H1 (cell line): Measurements from ENCODE around the gene FRMD4A. TPM values are rescaled to one million over a fixed set of nuclear protein-coding genes. Genes with fewer than 3 reads are reported as not detected.
"Not testable (repeated sequence)": the region's sequence is repeated elsewhere in the genome, so short reads cannot be mapped to it uniquely, and the experiment has no call there.

Source experiments
- CTCF ChIA-PET: fragments of 300-600 bp; sonication (Branson Sonifier 250); formaldehyde crosslinking; loops from one replicate; lab custom pipeline; 2021; ENCODE audit not compliant: partially characterized antibody; lab: Charles Lee
- POLR2A ChIA-PET: fragments of 300-600 bp; sonication (Branson Sonifier 250); formaldehyde crosslinking; loops from one replicate; lab custom pipeline; 2021; ENCODE audit warnings: inconsistent platforms; ENCODE audit not compliant: partially characterized antibody; lab: Charles Lee
- DNase-seq, 2 experiments: peaks; one replicate each; pipeline versions ENCODE4 v3.0.0 to v3.0.0-alpha.2; 2010 to 2022; ENCODE audit warnings: low spot score in 2 of 2, low read depth in 1 of 2, mixed read lengths in 1 of 2
- FAIRE-seq: peaks from 2 replicates; lab custom pipeline; 2011; peaks lifted over from hg19 to GRCh38; lab: Jason Lieb, UNC
- H2AFZ ChIP-seq: 2 replicates; pipeline ENCODE4 v1.8.1; 2012; ENCODE audit warnings: low read length, inconsistent platforms
- H2AK5ac ChIP-seq: 2 replicates; pipeline ENCODE4 v1.6.1; 2013; ENCODE audit warnings: low read depth, low read length
- H2BK120ac ChIP-seq: replicated peaks from 2 replicates; pipeline ENCODE3; 2013; ENCODE audit warnings: low read depth, low read length, inconsistent platforms
- H2BK12ac ChIP-seq: 2 replicates; pipeline ENCODE4 v1.6.1; 2013; ENCODE audit warnings: low read depth, low read length
- H2BK15ac ChIP-seq: 2 replicates; pipeline ENCODE4 v1.6.1; 2013; ENCODE audit warnings: low read length
- H2BK20ac ChIP-seq: 2 replicates; pipeline ENCODE4 v1.6.1; 2013; ENCODE audit warnings: low read length
- H2BK5ac ChIP-seq: 2 replicates; pipeline ENCODE4 v1.6.1; 2013; ENCODE audit warnings: low read depth, low read length
- H3K14ac ChIP-seq: 2 replicates; pipeline ENCODE4 v1.6.1; 2013; ENCODE audit warnings: inconsistent platforms; ENCODE audit not compliant: insufficient read length
- H3K18ac ChIP-seq: 2 replicates; pipeline ENCODE4 v1.6.1; 2013; ENCODE audit warnings: low read length; ENCODE audit errors: extremely low read depth
- H3K23ac ChIP-seq: 2 replicates; pipeline ENCODE4 v1.6.1; 2013; ENCODE audit warnings: inconsistent platforms; ENCODE audit not compliant: insufficient read length
- H3K23me2 ChIP-seq: 2 replicates; pipeline ENCODE4 v1.6.1; 2013; ENCODE audit warnings: low read depth, low read length
- H3K27ac ChIP-seq: 2 replicates; pipeline ENCODE4 v1.6.1; 2011; ENCODE audit warnings: low read depth, low read length, inconsistent platforms
- H3K27me3 ChIP-seq, 4 experiments: replicated peaks in 1 of 4; 1 replicate in 1 of 4; 2 replicates in 3 of 4; pipeline versions ENCODE4 v1.6.1 to v1.8.1; 2011 to 2013; ENCODE audit warnings: low read length in 3 of 4, mild to moderate bottlenecking in 3 of 4, inconsistent platforms in 2 of 4, mixed read lengths in 2 of 4, moderate library complexity in 1 of 4; ENCODE audit not compliant: control insufficient read depth in 3 of 4, insufficient read depth in 3 of 4; ENCODE audit errors: extremely low read depth in 1 of 4
- H3K36me3 ChIP-seq, 4 experiments: 2 replicates each; pipeline versions ENCODE4 v1.6.1 to v1.8.1; 2011 to 2013; ENCODE audit warnings: mild to moderate bottlenecking in 4 of 4, low read length in 3 of 4, moderate library complexity in 2 of 4, control low read depth in 1 of 4, inconsistent platforms in 1 of 4; ENCODE audit not compliant: insufficient read depth in 4 of 4, control insufficient read depth in 2 of 4
- H3K4ac ChIP-seq: replicated peaks from 2 replicates; pipeline ENCODE3; 2013; ENCODE audit warnings: low read length, low read depth, mixed read lengths, inconsistent platforms; ENCODE audit not compliant: insufficient read length
- H3K4me1 ChIP-seq, 4 experiments: replicated peaks in 1 of 4; 1 replicate in 1 of 4; 2 replicates in 3 of 4; pipeline versions ENCODE4 v1.6.1 to v1.8.1; 2011 to 2013; ENCODE audit warnings: low read length in 3 of 4, inconsistent platforms in 2 of 4, mixed read lengths in 1 of 4; ENCODE audit not compliant: insufficient read depth in 4 of 4, control insufficient read depth in 3 of 4
- H3K4me2 ChIP-seq, 2 experiments: 2 replicates each; pipeline versions ENCODE4 v1.6.1 to v1.8.1; 2011 to 2013; ENCODE audit warnings: low read depth in 2 of 2, low read length in 2 of 2, control low read depth in 1 of 2, inconsistent platforms in 1 of 2, mild to moderate bottlenecking in 1 of 2; ENCODE audit not compliant: insufficient read depth in 1 of 2
- H3K4me3 ChIP-seq, 4 experiments: fragments of 200-600, 300-600 bp in 1 of 4; sonication (generic), shearing (Covaris generic), sonication (Bioruptor Twin) in 1 of 4; 2 replicates each; pipeline versions ENCODE4 v1.5.1 to v1.8.1; 2011 to 2016; ENCODE audit warnings: low read length in 4 of 4, low read depth in 3 of 4, control low read depth in 2 of 4, inconsistent platforms in 2 of 4, mild to moderate bottlenecking in 2 of 4, mixed read lengths in 1 of 4, moderate library complexity in 1 of 4; ENCODE audit not compliant: insufficient read depth in 2 of 4; ENCODE audit errors: extremely low read depth in 1 of 4
- H3K56ac ChIP-seq: replicated peaks from 2 replicates; pipeline ENCODE3; 2013; ENCODE audit warnings: low read depth, mild to moderate bottlenecking, mixed read lengths, low read length, inconsistent platforms; ENCODE audit not compliant: insufficient read length
- H3K79me1 ChIP-seq: 2 replicates; pipeline ENCODE4 v1.6.1; 2013; ENCODE audit warnings: low read depth, low read length, control low read depth
- H3K79me2 ChIP-seq, 2 experiments: 2 replicates each; pipeline versions ENCODE4 v1.6.1 to v1.8.1; 2012 to 2013; ENCODE audit warnings: low read length in 2 of 2, mild to moderate bottlenecking in 2 of 2, inconsistent platforms in 1 of 2; ENCODE audit not compliant: insufficient read depth in 2 of 2, control insufficient read depth in 1 of 2
- H3K9ac ChIP-seq, 4 experiments: replicated peaks in 1 of 4; 1 replicate in 1 of 4; 2 replicates in 3 of 4; pipeline versions ENCODE4 v1.6.1 to v1.8.1; 2011 to 2013; ENCODE audit warnings: low read depth in 3 of 4, low read length in 3 of 4, control low read depth in 2 of 4, mild to moderate bottlenecking in 2 of 4, moderate library complexity in 2 of 4, inconsistent platforms in 1 of 4; ENCODE audit errors: extremely low read depth in 1 of 4
- H3K9me3 ChIP-seq, 2 experiments: 2 replicates each; pipeline versions ENCODE4 v1.6.1 to v1.8.1; 2012 to 2013; ENCODE audit warnings: mild to moderate bottlenecking in 2 of 2, moderate library complexity in 2 of 2, control low read depth in 1 of 2, inconsistent platforms in 1 of 2, low read depth in 1 of 2, low read length in 1 of 2, mixed read lengths in 1 of 2; ENCODE audit not compliant: insufficient read depth in 2 of 2
- H4K20me1 ChIP-seq, 2 experiments: replicated peaks in 1 of 2; 2 replicates each; pipeline versions ENCODE3 to v1.8.1; 2011 to 2013; ENCODE audit warnings: inconsistent platforms in 2 of 2, low read length in 2 of 2, mild to moderate bottlenecking in 1 of 2; ENCODE audit not compliant: insufficient read depth in 2 of 2, control insufficient read depth in 1 of 2
- H4K5ac ChIP-seq: 2 replicates; pipeline ENCODE4 v1.6.1; 2013; ENCODE audit warnings: low read length, low read depth, mixed read lengths, inconsistent platforms; ENCODE audit not compliant: insufficient read length
- H4K8ac ChIP-seq: 2 replicates; pipeline ENCODE4 v1.8.0; 2013; ENCODE audit warnings: mild to moderate bottlenecking, moderate library complexity, low read length, inconsistent platforms; ENCODE audit not compliant: insufficient read depth; ENCODE audit errors: extremely low read depth
- H4K91ac ChIP-seq: replicated peaks from 2 replicates; pipeline ENCODE3; 2013; ENCODE audit warnings: low read length, mixed read lengths, inconsistent platforms; ENCODE audit not compliant: insufficient read length
- WGBS, 2 experiments: shearing (Covaris generic) in 1 of 2; methylation state at CpG; one replicate each; pipeline versions ENCODE4 v1.1.6 to v1.1.7; 2013 to 2015; ENCODE audit warnings: low lambda C conversion rate in 2 of 2, mixed read lengths in 2 of 2, inconsistent platforms in 1 of 2, low coverage in 1 of 2, missing lambda C conversion rate in 1 of 2; ENCODE audit not compliant: insufficient replicate concordance in 2 of 2, insufficient coverage in 1 of 2, insufficient read length in 1 of 2; ENCODE audit errors: extremely low coverage in 1 of 2, missing lambda C conversion rate in 1 of 2; 5-methylcytosine and 5-hydroxymethylcytosine counted together
- polyA plus RNA-seq, 7 experiments: library from polyadenylated mRNA; depleted of rRNA in 3 of 7; stranded (reverse) in 5 of 7; unstranded in 2 of 7; fragments of >200 nt in 5 of 7; fragments of 200-250 nt in 2 of 7; gene quantifications; 1 replicate in 5 of 7; 2 replicates in 1 of 7; 4 replicates in 1 of 7; pipeline versions ENCODE4 v1.2.1 to v1.2.3, GENCODE V29; 2011 to 2013; ENCODE audit warnings: missing spikeins in 2 of 7, mixed read lengths in 2 of 7
- total RNA-seq: library from RNA; stranded (reverse); fragmentation: NEBNext Ultra II Directional; extraction: Animal tissue kit (Norgen Biotek cat#: 25700); gene quantifications from 2 replicates; pipeline ENCODE4 v1.2.1, GENCODE V29; 2021

Gene FRMD4A
- total and polyA plus RNA-seq, 2 of the 8 experiments (the other 6 are each of a cell fraction or from before 2014, with no cell fraction given) = 38.6 to 39.6 TPM

- FAIRE-seq, H2BK120ac ChIP-seq, H3K79me2 ChIP-seq, H3K9ac ChIP-seq, H4K91ac ChIP-seq, H2BK12ac ChIP-seq, H3K4ac ChIP-seq, H2AFZ ChIP-seq, CTCF ChIA-PET, DNase-seq, H3K4me3 ChIP-seq, H3K23ac ChIP-seq, H3K27me3 ChIP-seq, H3K56ac ChIP-seq, H3K18ac ChIP-seq, H3K4me2 ChIP-seq, H3K4me1 ChIP-seq, H2AK5ac ChIP-seq, H3K27ac ChIP-seq, H3K9me3 ChIP-seq, H2BK20ac ChIP-seq, H3K79me1 ChIP-seq, H2BK5ac ChIP-seq, H3K23me2 ChIP-seq, H3K36me3 ChIP-seq, H4K8ac ChIP-seq, H3K14ac ChIP-seq, H4K5ac ChIP-seq, H4K20me1 ChIP-seq, H2BK15ac ChIP-seq: not testable (repeated sequence)
- 68% methylated on average over 5 of the region's 5 CpGs; no CpG with 5 or more reads in 1 of the 2 experiments for WGBS, 2 experiments
- POLR2A ChIA-PET = interaction anchor here (1.0 kb wide), 1 partner anchor 8 kb away, joined by 3 read pairs; no protein-coding TSS in a partner anchor
Observed at GRCh38 chr10:13715596-13715995, 615.1 kb downstream of the FRMD4A start.
